ENCODE measurements around the gene MCRS1.

GRCh38 chr12:49541911-49542505, 25.9 kb downstream of the MCRS1 start:
- TF ChIP-seq CTCF (IDR thresholded peaks at IDR 0.05) (no peak), POLR2A (IDR thresholded peaks at IDR 0.05) (no peak)
